AG09309 (cell line): ENCODE results near the gene AJAP1.

Source experiments
- DNase-seq: peaks from one replicate; pipeline ENCODE4 v3.0.0-alpha.2; 2010; ENCODE audit warnings: low read depth
- H3K4me3 ChIP-seq: 2 replicates; pipeline ENCODE4 v1.5.1; 2011; ENCODE audit warnings: mild to moderate bottlenecking, low read depth, low read length, moderate library complexity; ENCODE audit not compliant: control insufficient read depth
- CTCF ChIP-seq: IDR thresholded peaks from 2 replicates; pipeline ENCODE4 v1.5.1; 2011; ENCODE audit warnings: mild to moderate bottlenecking, low read depth, low read length, inconsistent platforms; ENCODE audit not compliant: insufficient read depth, control insufficient read depth; ENCODE audit errors: missing control alignments

The AJAP1 gene

GRCh38 chr1:4684864-4685522 lies 30.6 kb downstream of the AJAP1 start:
- DNase-seq = no peak
- no peak for TF ChIP-seq CTCF
- H3K4me3 ChIP-seq = no peak overlapping the region

- DNase-seq = no peak
Observed at GRCh38 chr1:4685523-4685865, 31.1 kb downstream of the AJAP1 start.

GRCh38 chr1:4687943-4688342 lies 33.5 kb downstream of the AJAP1 start:
- DNase-seq = no peak
- H3K4me3 ChIP-seq = no peak overlapping the region
- TF ChIP-seq CTCF = no peak

More at GRCh38 chr1:4685523-4685865, 31.1 kb downstream of the AJAP1 start:
- H3K4me3 ChIP-seq = no peak overlapping the region
- TF ChIP-seq CTCF = no peak

GRCh38 chr1:4689271-4689935 lies 35.0 kb downstream of the AJAP1 start:
- DNase-seq = no peak
- no peak for TF ChIP-seq CTCF

GRCh38 chr1:4689941-4690635 lies 35.7 kb downstream of the AJAP1 start:
- no peak overlapping the region for H3K4me3 ChIP-seq
- DNase-seq = no peak

More at GRCh38 chr1:4689271-4689935, 35.0 kb downstream of the AJAP1 start:
- no peak overlapping the region for H3K4me3 ChIP-seq

More at GRCh38 chr1:4689941-4690635, 35.7 kb downstream of the AJAP1 start:
- no peak for TF ChIP-seq CTCF
